NOMO-1 treated with DMSO at 0.1 percent for 48 hours (cell line): ENCODE data around the gene ARFIP2.
"Not testable (repeated sequence)": the region's sequence is repeated elsewhere in the genome, so short reads cannot be mapped to it uniquely, and the experiment has no call there.

Source experiments
- DNase-seq: peaks from one replicate; lab custom pipeline; 2025; ENCODE audit not compliant: unreplicated experiment; lab: John Stamatoyannopoulos, UW

ARFIP2 gene, protein sequence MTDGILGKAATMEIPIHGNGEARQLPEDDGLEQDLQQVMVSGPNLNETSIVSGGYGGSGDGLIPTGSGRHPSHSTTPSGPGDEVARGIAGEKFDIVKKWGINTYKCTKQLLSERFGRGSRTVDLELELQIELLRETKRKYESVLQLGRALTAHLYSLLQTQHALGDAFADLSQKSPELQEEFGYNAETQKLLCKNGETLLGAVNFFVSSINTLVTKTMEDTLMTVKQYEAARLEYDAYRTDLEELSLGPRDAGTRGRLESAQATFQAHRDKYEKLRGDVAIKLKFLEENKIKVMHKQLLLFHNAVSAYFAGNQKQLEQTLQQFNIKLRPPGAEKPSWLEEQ

GRCh38 chr11:6481012-6481923, at the start of gene ARFIP2, which contains the start of gene TIMM10B:
Gene ARFIP2, minus strand, starts transcription at chr11:6481331. Its CDS starts 910 bp downstream, at chr11:6480421.
Gene TIMM10B, plus strand, starts transcription at chr11:6481501. Its CDS starts 16 bp downstream, at chr11:6481517.
- DNase-seq, result peak; percentile 99

GRCh38 chr11:6530848-6531247, 49.7 kb upstream of the ARFIP2 start:
- DNase-seq, result no peak

DNA sequence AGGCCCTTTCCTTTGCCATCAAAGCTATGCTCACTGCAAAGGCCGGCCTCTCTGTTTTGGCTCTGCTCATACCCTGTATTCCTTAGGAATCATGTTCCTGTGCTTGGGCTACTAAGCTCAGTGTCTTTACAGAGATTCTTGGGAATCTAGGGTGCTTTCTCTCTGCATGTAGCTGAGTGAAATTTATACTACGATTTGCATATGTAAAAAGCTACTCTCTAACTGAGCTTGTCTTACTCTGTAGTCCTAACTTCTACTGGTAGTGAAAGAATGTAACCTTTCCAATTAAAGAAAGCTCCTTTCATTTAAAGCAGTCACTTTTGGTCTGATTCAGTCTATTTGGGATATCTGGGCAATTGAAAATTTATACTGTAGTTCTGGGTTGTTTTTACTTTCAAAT, 48.1 kb upstream of the ARFIP2 start:
- DNase-seq, result no peak

GRCh38 chr11:6526411-6527135, 45.4 kb upstream of the ARFIP2 start:
- no peak for DNase-seq

DNA sequence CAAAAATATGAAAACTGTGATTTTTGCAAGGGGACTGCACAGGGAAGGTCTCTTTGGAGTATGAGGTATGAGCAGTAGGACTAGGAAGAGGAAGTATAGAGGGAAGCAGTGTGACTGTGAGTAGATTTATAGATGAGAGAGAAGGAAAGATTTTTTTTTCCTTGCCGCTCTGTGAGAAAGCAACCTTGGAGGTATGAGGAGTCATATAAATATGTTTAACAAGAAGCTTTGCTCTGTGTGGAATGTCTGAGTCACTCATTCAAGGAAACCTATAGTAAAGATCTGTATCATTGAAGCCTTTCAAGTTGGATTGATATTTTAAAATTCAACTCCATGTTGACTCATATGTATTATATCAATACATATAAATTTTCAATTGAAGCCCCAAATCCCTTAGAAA, 42.1 kb upstream of the ARFIP2 start:
- DNase-seq, result no peak

GRCh38 chr11:6521946-6522345, 40.8 kb upstream of the ARFIP2 start:
- not testable (repeated sequence) for DNase-seq

- no peak for DNase-seq
Observed at GRCh38 chr11:6520265-6520664, 39.1 kb upstream of the ARFIP2 start.

DNA sequence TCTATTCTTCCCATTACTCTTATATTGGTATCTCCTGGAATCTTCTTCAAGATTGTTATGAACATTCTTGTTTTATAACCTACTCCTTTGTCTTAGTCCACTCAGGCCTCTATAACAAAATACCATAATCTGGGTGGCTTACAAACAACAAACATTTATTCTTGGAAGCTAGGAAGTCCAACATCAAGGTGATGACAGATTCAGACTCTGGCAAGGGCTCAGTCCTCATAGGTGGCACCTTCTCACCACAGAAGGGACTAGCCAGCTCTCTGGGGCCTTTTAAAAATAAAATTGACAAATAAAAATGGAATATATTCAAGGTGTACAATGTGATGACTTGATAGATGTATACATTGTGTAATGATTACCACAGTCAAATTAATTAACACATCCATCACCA, 35.7 kb upstream of the ARFIP2 start:
- DNase-seq, result no peak

GRCh38 chr11:6505577-6506240, 24.6 kb upstream of the ARFIP2 start:
- no peak for DNase-seq

DNA sequence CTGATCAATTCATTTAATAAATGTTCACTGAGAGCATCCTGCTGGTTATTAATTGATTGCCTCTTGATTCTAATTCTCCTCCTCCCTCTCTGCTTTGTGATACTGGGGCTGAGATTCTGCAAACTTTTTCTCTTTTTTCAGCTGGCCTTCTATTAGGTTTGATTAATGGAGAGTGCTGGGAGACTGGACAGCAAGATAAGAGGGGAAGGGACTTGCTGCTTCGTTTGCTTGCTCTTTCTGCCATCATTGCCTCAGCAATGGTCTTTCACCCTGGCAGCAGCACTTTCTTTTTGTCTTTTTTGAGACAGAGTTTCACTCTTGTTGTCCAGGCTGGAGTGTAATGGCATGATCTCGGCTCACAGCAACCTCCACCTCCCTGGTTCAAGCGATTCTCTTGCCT, 23.0 kb upstream of the ARFIP2 start:
- no peak for DNase-seq

- no peak for DNase-seq
Observed at GRCh38 chr11:6502382-6502781, 21.3 kb upstream of the ARFIP2 start.

DNA sequence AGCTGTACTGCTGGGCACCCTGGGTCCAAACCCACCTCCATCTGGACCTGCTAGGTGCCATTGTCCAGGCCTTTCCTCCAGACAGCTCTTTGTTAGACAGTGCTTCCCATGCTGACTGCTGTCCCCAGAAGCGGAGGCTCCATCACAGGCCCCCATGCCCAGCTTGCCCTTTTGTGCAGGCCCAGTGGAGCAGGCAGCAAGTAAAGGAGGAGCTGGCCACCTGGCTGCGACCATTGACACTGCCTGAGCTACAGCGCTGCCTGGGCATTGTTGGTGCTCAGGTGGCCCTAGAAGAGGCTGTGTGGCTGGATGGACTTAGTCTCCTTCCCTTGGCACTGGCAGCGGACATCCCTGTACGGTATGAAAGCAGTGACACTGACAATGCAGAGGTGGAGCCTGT, 17.4 kb upstream of the ARFIP2 start:
- DNase-seq, result no peak

DNA sequence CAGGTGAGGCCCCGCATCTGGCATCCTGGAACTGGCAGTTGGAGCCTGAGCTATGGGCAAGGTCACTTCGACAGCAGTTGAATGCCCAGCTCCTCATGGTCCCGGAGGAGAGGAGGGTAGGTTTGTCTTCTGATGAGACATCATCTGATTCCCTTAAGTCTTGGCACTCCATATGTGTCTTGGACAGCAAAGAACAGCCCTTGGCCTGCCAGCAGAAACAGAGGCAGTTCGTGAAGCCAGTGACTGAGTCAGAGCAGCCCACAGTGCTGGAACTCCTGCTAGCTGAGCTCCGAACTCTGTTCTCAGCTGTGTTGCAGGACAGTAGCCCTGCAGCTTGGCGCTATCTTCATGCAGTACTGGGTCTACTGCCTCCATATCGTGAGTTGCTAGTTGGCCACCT, 17.0 kb upstream of the ARFIP2 start:
- DNase-seq, result no peak

DNA sequence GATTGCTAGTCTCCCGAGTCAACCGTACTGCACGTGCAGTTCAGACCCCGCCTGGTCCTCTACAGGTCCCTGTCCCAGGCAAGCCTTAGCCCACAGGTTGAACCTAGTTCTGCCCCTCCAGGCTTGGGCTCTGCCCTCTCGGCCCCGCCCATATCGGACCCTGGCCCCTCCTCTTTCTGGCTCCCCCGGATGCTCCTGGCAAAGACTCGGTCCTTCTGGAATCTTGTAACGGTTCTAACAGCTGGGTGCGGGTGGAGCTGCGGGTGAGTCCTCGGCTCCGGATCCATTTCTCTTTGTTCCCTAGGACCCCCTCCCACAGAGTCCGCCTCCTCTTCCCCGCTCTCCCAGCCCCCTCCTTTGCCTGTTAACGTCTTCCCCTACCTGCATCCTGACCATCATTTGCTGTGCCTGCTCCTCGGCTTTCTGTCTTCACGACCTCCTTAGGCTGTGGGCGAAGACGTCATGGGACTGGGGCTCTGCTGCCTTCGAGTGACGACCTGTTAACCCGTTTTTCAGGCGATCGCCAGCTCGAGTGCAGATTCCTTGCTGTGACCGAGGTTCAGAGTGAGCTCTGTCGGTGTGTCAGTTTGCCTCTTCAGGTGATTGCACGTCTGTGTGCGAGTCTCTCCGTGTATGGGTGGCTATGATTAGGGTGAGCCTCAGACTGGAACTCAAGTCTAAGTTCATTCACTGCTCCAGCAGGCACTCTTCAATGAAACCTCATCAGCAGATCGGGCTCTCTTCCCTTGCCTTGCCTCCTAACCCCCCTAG, 16.1 kb upstream of the ARFIP2 start, which contains the start of gene DNHD1:
TSS of gene DNHD1 (plus strand) at position 212 of the 771 bp plus-strand sequence. CDS start 936 bp downstream, outside the sequence.
- no peak for DNase-seq

DNA sequence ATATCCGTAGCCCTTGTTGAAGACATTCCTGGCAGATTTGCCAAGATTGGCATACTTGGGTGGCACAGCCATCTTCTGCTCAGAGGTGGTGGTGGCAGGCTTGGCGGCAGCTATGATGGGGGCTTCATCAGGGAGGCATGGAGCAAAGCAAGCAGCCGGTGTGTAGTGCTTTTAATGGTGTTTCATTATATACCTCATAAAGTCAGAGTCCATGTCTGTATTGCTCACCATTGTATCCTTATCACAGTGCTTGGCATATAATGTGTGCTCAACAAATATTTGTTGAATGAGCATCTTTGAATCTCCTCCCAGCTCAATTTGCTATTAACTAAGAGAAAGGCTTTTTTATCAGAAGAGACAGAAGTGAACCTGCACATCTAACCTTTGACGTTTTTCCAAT, 8.2 kb upstream of the ARFIP2 start:
- DNase-seq, result no peak

DNA sequence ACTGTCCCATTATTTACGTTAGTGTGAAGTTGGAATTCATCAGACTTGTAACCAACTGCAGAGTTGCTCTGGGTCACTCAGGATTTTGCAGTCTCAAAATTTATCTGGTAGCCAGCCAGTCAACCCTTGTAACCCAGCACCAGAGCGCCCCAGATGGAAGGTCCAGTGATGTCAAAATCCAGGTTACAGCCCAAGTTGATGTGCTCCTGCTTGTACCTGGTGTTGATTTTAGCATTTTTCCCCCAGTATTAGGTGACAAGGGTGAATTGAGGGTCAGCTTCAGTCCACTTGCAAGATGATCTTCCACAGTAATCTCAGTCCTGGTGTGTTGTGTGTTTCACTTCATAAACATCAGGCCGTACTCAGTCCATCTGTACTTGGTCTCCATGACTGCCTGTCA, 7.7 kb upstream of the ARFIP2 start:
- no peak for DNase-seq

GRCh38 chr11:6488342-6488741, 7.2 kb upstream of the ARFIP2 start:
- no peak for DNase-seq

DNA sequence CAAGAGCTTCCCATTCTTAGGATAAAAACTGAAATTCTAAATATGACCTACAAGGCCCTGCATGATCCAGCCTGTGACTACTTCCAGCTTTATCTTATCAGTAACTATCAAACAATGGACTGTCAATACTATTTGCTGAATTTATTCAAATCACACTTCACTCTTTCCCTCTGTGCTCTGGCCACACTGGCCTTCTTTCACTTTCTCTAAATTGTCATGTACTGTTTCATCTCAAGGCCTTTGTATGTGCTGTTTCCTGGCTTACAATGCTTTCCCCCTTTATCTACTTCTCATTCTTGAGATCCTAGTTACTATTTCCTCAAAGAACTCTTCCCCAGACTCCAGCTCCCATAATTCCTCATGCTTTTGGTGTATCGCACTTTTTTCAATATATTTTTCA, 5.8 kb upstream of the ARFIP2 start:
- DNase-seq, result no peak

GRCh38 chr11:6486256-6486655, 5.1 kb upstream of the ARFIP2 start:
- no peak for DNase-seq

- DNase-seq, result no peak
Observed at GRCh38 chr11:6485661-6486060, 4.5 kb upstream of the ARFIP2 start.
